ENCODE measurements around the gene DUSP16. TPM values are rescaled to one million over a fixed set of nuclear protein-coding genes. Genes with fewer than 3 reads are reported as not detected.
"Not testable (repeated sequence)": the region's sequence is repeated elsewhere in the genome, so short reads cannot be mapped to it uniquely, and the experiment has no call there.

DUSP16 gene
- total RNA-seq, 2 donors from 2014 or later: 9.6 to 18.7 TPM

- H3K27me3 ChIP-seq: no peaks in the 10 kb centered on the region
- DNase-seq (ENCODE audit: low spot score): no peak
- no peaks in the 10 kb centered on the region for H3K4me1 ChIP-seq
- no peak for TF ChIP-seq CTCF (IDR thresholded peaks at IDR 0.05)
- no peaks in the 10 kb centered on the region for H3K9me3 ChIP-seq
- H3K27ac ChIP-seq: no peak overlapping the region
- H3K36me3 ChIP-seq: peaks cover 23% of the 10 kb centered on the region
- no peak overlapping the region for H3K4me3 ChIP-seq
Measured at GRCh38 chr12:12476857-12477531, 85.7 kb downstream of the DUSP16 start.

GRCh38 chr12:12474931-12475795 is 87.5 kb downstream of the DUSP16 start:
- H3K4me3 ChIP-seq: no peak overlapping the region
- DNase-seq (ENCODE audit: low spot score): no peak
- H3K36me3 ChIP-seq: peaks cover 23% of the 10 kb centered on the region
- H3K4me1 ChIP-seq: no peaks in the 10 kb centered on the region
- no peak for TF ChIP-seq CTCF (IDR thresholded peaks at IDR 0.05)
- H3K9me3 ChIP-seq: no peaks in the 10 kb centered on the region
- H3K27ac ChIP-seq: peak overlapping the region; percentile 1 to 4
- no peaks in the 10 kb centered on the region for H3K27me3 ChIP-seq

GRCh38 chr12:12474471-12474928 is 88.2 kb downstream of the DUSP16 start:
- Histone ChIP-seq H3K27ac (peak overlapping the region; percentile 1 to 4), H3K9me3 (no peaks in the 10 kb centered on the region), H3K36me3 (peaks cover 23% of the 10 kb centered on the region), H3K27me3 (no peaks in the 10 kb centered on the region), H3K4me1 (no peaks in the 10 kb centered on the region), H3K4me3 (no peak overlapping the region)
- DNase-seq (ENCODE audit: low spot score): no peak
- no peak for TF ChIP-seq CTCF (IDR thresholded peaks at IDR 0.05)

GRCh38 chr12:12473223-12473622 is 89.4 kb downstream of the DUSP16 start:
- H3K4me3 ChIP-seq: no peak overlapping the region
- H3K27ac ChIP-seq: no peak overlapping the region
- H3K27me3 ChIP-seq: no peaks in the 10 kb centered on the region
- no peak for TF ChIP-seq CTCF (IDR thresholded peaks at IDR 0.05)
- no peaks in the 10 kb centered on the region for H3K4me1 ChIP-seq
- DNase-seq (ENCODE audit: low spot score): no peak
- H3K36me3 ChIP-seq: peaks cover 23% of the 10 kb centered on the region
- no peaks in the 10 kb centered on the region for H3K9me3 ChIP-seq

- not testable (repeated sequence) for H3K9me3 ChIP-seq; H3K27me3 ChIP-seq; H3K4me1 ChIP-seq; H3K27ac ChIP-seq; DNase-seq (ENCODE audit: low spot score); H3K4me3 ChIP-seq
- H3K36me3 ChIP-seq: peaks cover 16% of the 10 kb centered on the region
Measured at GRCh38 chr12:12471982-12472961, 90.4 kb downstream of the DUSP16 start.

Measured in right atrium auricular region (tissue), 2 donors.